SK-N-MC (cell line): ENCODE measurements around the gene KCTD10.

Experiments used
- DNase-seq: peaks from one replicate; pipeline ENCODE4 v3.0.0-alpha.2; 2011; ENCODE audit warnings: low read depth, low spot score
- H3K27ac ChIP-seq: fragments of 200-600 bp; sonication (generic); 2 replicates; pipeline ENCODE4 v1.5.1; 2016; ENCODE audit warnings: mixed run types
- H3K36me3 ChIP-seq: fragments of 200-600 bp; sonication (generic); 2 replicates; pipeline ENCODE4 v1.6.1; 2017; ENCODE audit warnings: antibody characterized with exemption, low read length, mixed read lengths; ENCODE audit not compliant: insufficient read depth
- H3K4me3 ChIP-seq: fragments of 200-600 bp; sonication (generic); 2 replicates; pipeline ENCODE4 v1.5.1; 2016
- H3K9ac ChIP-seq: fragments of 200-600 bp; sonication (generic); 2 replicates; pipeline ENCODE4 v1.8.0; 2017; ENCODE audit warnings: mixed run types, mixed read lengths; ENCODE audit not compliant: insufficient read length
- H3K9me3 ChIP-seq: fragments of 200-600 bp; sonication (generic); 2 replicates; pipeline ENCODE4 v1.6.1; 2017; ENCODE audit warnings: low read depth, mild to moderate bottlenecking, antibody characterized with exemption, low read length, moderate library complexity, mixed read lengths
- EZH2 ChIP-seq: fragments of 200-600 bp; sonication (generic); IDR thresholded peaks from one replicate; pipeline ENCODE4 v1.6.1; 2017; ENCODE audit warnings: antibody characterized with exemption
- FOXP2 ChIP-seq: optimal IDR thresholded peaks from 2 replicates; pipeline ENCODE3; 2011; ENCODE audit warnings: mild to moderate bottlenecking, moderate library complexity; ENCODE audit not compliant: insufficient read depth; ENCODE audit errors: extremely low read length, control extremely low read depth
- POLR2AphosphoS5 ChIP-seq: IDR thresholded peaks from 2 replicates; pipeline ENCODE4 v1.6.1; 2012; ENCODE audit warnings: mild to moderate bottlenecking, low read depth, low read length, borderline replicate concordance

KCTD10 gene

GRCh38 chr12:109473006-109473405 lies 4.1 kb downstream of the KCTD10 start:
- Histone ChIP-seq H3K9ac (no peak overlapping the region), H3K4me3 (no peak overlapping the region), H3K36me3 (peaks cover 14% of the 10 kb centered on the region; the same call in 1 of the 2 replicates), H3K9me3 (no peaks in the 10 kb centered on the region), H3K27ac (no peak overlapping the region)
- TF ChIP-seq EZH2 (no peak), FOXP2 (no peak), POLR2AphosphoS5 (no peak)
- no peak for DNase-seq

GRCh38 chr12:109469517-109469916 lies 7.6 kb downstream of the KCTD10 start:
- peaks cover 20% of the 10 kb centered on the region; the same call in 1 of the 2 replicates for H3K36me3 ChIP-seq
- no peak overlapping the region for H3K9ac ChIP-seq

GRCh38 chr12:109467978-109468676 lies 9.0 kb downstream of the KCTD10 start:
- no peak for DNase-seq
- H3K9ac ChIP-seq, result no peak overlapping the region
- H3K27ac ChIP-seq, result no peak overlapping the region
- peaks cover 20% of the 10 kb centered on the region; the same call in 1 of the 2 replicates for H3K36me3 ChIP-seq
- no peak overlapping the region for H3K4me3 ChIP-seq
- no peak for TF ChIP-seq EZH2
- TF ChIP-seq POLR2AphosphoS5, result no peak
- no peak for TF ChIP-seq FOXP2
- H3K9me3 ChIP-seq, result no peaks in the 10 kb centered on the region

More at GRCh38 chr12:109469517-109469916, 7.6 kb downstream of the KCTD10 start:
- no peak for DNase-seq
- H3K27ac ChIP-seq, result no peak overlapping the region
- TF ChIP-seq FOXP2, result no peak
- TF ChIP-seq POLR2AphosphoS5, result no peak
- no peak for TF ChIP-seq EZH2
- no peaks in the 10 kb centered on the region for H3K9me3 ChIP-seq
- H3K4me3 ChIP-seq, result no peak overlapping the region

GRCh38 chr12:109466821-109467220 lies 10.3 kb downstream of the KCTD10 start:
- no peak overlapping the region for H3K9ac ChIP-seq

GRCh38 chr12:109466305-109466704 lies 10.8 kb downstream of the KCTD10 start:
- H3K4me3 ChIP-seq, result no peak overlapping the region
- no peak overlapping the region for H3K9ac ChIP-seq
- H3K27ac ChIP-seq, result no peak overlapping the region
- no peak for TF ChIP-seq POLR2AphosphoS5
- no peak for TF ChIP-seq EZH2
- no peak for DNase-seq
- H3K9me3 ChIP-seq, result no peaks in the 10 kb centered on the region
- peaks cover 20% of the 10 kb centered on the region; the same call in 1 of the 2 replicates for H3K36me3 ChIP-seq

More at GRCh38 chr12:109466821-109467220, 10.3 kb downstream of the KCTD10 start:
- no peaks in the 10 kb centered on the region for H3K9me3 ChIP-seq
- peaks cover 20% of the 10 kb centered on the region; the same call in 1 of the 2 replicates for H3K36me3 ChIP-seq
- DNase-seq, result no peak
- no peak overlapping the region for H3K27ac ChIP-seq
- no peak overlapping the region for H3K4me3 ChIP-seq
- TF ChIP-seq FOXP2, result no peak
- no peak for TF ChIP-seq POLR2AphosphoS5
- no peak for TF ChIP-seq EZH2

- Histone ChIP-seq H3K9ac (no peak overlapping the region), H3K4me3 (no peak overlapping the region), H3K9me3 (no peaks in the 10 kb centered on the region), H3K27ac (no peak overlapping the region), H3K36me3 (peaks cover 25% of the 10 kb centered on the region)
- DNase-seq, result no peak
- no peak for TF ChIP-seq EZH2
- TF ChIP-seq FOXP2, result no peak
- TF ChIP-seq POLR2AphosphoS5, result no peak
Measured at GRCh38 chr12:109464642-109465351, 12.3 kb downstream of the KCTD10 start.

GRCh38 chr12:109463756-109464155 lies 13.3 kb downstream of the KCTD10 start:
- no peak for TF ChIP-seq FOXP2
- no peak for TF ChIP-seq EZH2
- TF ChIP-seq POLR2AphosphoS5, result no peak
- no peaks in the 10 kb centered on the region for H3K9me3 ChIP-seq
- H3K4me3 ChIP-seq, result peak overlapping the region; percentile 64
- no peak for DNase-seq
- peaks cover 19% of the 10 kb centered on the region for H3K36me3 ChIP-seq
- H3K9ac ChIP-seq, result peak overlapping the region; percentile 4
- peak overlapping the region; percentile 98 for H3K27ac ChIP-seq

- peak; percentile 77 for TF ChIP-seq FOXP2
- peak; percentile 64; the same call in 1 of the 2 replicates for TF ChIP-seq POLR2AphosphoS5
- TF ChIP-seq EZH2, result no peak
- Histone ChIP-seq H3K4me3 (peak overlapping the region; percentile 64), H3K9ac (peak overlapping the region; percentile 57), H3K27ac (peak overlapping the region; percentile 98), H3K36me3 (peaks cover 16% of the 10 kb centered on the region), H3K9me3 (no peaks in the 10 kb centered on the region)
- peak; percentile 78 for DNase-seq
Measured at GRCh38 chr12:109462868-109463692, 14.0 kb downstream of the KCTD10 start.
